Kidney glomerular epithelial cell (primary cell): Measurements from ENCODE around the gene NEK7.
"Not testable (repeated sequence)": the region's sequence is repeated elsewhere in the genome, so short reads cannot be mapped to it uniquely, and the experiment has no call there.

Experiments used
- DNase-seq: peaks from one replicate; lab custom pipeline; 2025; lab: John Stamatoyannopoulos, UW

NEK7 gene

GRCh38 chr1:198156745-198157240 is at the start of gene NEK7:
TSS of gene NEK7 (plus strand) at chr1:198156998. CDS start at chr1:198232581, 75,583 bp downstream.
- DNase-seq, result peak; percentile 53

- no peak for DNase-seq
These were observed 49.7 kb upstream of the NEK7 start for GRCh38 chr1:198107091-198107501.

GRCh38 chr1:198108636-198109370 is 48.0 kb upstream of the NEK7 start:
- no peak for DNase-seq

- no peak for DNase-seq
These were observed 47.5 kb upstream of the NEK7 start for GRCh38 chr1:198109371-198109715.

- no peak for DNase-seq
These were observed 43.5 kb upstream of the NEK7 start for GRCh38 chr1:198113342-198113750.

- no peak for DNase-seq
These were observed 40.7 kb upstream of the NEK7 start for GRCh38 chr1:198116069-198116468.

- DNase-seq, result no peak
These were observed 40.3 kb upstream of the NEK7 start for GRCh38 chr1:198116469-198116868.

GRCh38 chr1:198117267-198117666 is 39.5 kb upstream of the NEK7 start:
- DNase-seq, result no peak

GRCh38 chr1:198118134-198118533 is 38.7 kb upstream of the NEK7 start:
- DNase-seq, result peak; percentile 19

- DNase-seq, result no peak
These were observed 36.9 kb upstream of the NEK7 start for GRCh38 chr1:198119906-198120305.

GRCh38 chr1:198121056-198121826 is 35.6 kb upstream of the NEK7 start:
- DNase-seq, result peak; percentile 30

- DNase-seq, result peak; percentile 9
These were observed 34.1 kb upstream of the NEK7 start for GRCh38 chr1:198122693-198123092.

- no peak for DNase-seq
These were observed 33.7 kb upstream of the NEK7 start for GRCh38 chr1:198123133-198123532.

GRCh38 chr1:198124673-198125072 is 32.1 kb upstream of the NEK7 start:
- no peak for DNase-seq

- DNase-seq, result peak; percentile 81
These were observed 30.6 kb upstream of the NEK7 start for GRCh38 chr1:198125995-198126735.

GRCh38 chr1:198128533-198128932 is 28.3 kb upstream of the NEK7 start:
- no peak for DNase-seq

GRCh38 chr1:198130053-198130452 is 26.7 kb upstream of the NEK7 start:
- not testable (repeated sequence) for DNase-seq

GRCh38 chr1:198132060-198132781 is 24.6 kb upstream of the NEK7 start:
- no peak for DNase-seq

- DNase-seq, result no peak
These were observed 22.5 kb upstream of the NEK7 start for GRCh38 chr1:198134252-198134651.

GRCh38 chr1:198135366-198135765 is 21.4 kb upstream of the NEK7 start:
- no peak for DNase-seq

- DNase-seq, result no peak
These were observed 15.0 kb upstream of the NEK7 start for GRCh38 chr1:198141668-198142351.
